Measurements from ENCODE around the gene BDKRB1.
A peak's percentile ranks its signal among the peaks of the same experiment; 100 is the strongest.
"Not testable (repeated sequence)": the region's sequence is repeated elsewhere in the genome, so short reads cannot be mapped to it uniquely, and the experiment has no call there.

BDKRB1 gene

DNA sequence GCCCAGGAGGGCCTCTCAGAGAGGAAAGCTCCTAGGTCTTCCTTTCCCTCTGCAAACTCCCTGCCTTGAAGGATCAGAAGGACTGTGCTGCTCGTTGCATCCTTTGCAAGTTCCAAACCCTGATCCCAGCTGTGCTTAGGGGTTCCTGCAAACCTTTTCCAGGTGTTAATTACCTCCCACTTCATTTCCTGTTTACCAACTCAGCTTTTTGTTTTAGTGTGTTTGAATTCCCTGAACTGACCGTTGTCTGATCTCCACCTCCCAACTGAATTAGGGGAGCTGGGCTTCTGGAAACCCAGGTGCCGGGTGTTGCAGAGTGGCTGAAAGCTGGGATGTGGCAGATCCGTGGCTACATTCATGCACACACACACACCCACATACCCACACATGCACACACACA is 20.6 kb upstream of the BDKRB1 start:
- DNase-seq = no peak

DNA sequence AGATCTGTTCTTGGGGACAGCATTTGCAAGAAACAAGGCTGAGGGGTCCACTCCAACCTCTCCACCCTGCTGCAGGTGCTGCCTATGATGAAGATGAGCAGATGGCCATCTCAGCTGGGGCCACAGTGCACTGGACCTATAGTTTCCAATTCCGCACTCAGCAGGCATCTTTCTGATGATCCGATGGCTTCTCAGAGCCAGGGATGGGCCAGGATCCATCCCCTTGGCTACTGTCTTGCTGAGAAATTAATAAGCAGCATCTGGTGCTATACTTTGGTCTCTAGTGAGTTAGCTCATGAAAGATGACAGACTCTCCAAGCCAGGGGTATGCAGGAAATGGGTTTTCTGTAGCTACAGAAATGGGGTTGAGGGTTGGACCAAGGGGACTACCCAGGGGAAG is 18.4 kb upstream of the BDKRB1 start:
- DNase-seq = no peak

DNA sequence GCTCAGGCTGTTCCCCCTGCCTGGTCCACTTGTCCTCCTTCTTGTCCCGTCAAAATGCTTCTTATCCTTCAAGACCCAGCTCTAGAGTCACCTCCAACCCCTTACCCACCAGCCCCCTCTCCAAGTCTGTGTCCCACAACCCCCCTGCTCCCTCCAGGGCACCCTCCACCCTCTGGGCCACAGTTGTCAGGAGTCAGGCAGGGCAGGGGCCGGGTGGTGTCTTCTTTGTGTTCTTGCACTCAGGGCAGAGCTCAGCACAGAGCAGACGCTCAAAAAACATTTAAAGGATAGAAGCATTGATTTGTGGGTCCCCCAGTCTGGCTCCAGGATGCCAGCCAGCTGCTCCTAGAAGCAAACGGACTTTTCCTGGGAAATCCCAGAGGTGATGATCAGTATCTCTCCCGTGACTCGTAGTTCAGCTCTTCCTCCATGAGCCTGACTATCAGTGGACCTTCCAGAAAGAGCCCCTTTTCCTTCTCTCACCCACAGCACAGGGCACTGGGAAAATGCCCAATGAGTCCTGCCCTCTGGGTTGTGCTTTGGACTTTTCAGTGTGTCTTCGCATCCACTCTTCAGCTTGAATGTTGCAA is 17.2 kb upstream of the BDKRB1 start:
- no peak for DNase-seq

- DNase-seq = no peak
Observed at GRCh38 chr14:96239711-96240141, 16.3 kb upstream of the BDKRB1 start.

DNA sequence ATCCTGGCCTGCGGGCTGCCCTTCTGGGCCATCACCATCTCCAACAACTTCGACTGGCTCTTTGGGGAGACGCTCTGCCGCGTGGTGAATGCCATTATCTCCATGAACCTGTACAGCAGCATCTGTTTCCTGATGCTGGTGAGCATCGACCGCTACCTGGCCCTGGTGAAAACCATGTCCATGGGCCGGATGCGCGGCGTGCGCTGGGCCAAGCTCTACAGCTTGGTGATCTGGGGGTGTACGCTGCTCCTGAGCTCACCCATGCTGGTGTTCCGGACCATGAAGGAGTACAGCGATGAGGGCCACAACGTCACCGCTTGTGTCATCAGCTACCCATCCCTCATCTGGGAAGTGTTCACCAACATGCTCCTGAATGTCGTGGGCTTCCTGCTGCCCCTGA is 15.4 kb upstream of the BDKRB1 start:
- DNase-seq = no peak

- no peak for DNase-seq
Observed at GRCh38 chr14:96242126-96242525, 13.9 kb upstream of the BDKRB1 start.

GRCh38 chr14:96243785-96244184 is 12.2 kb upstream of the BDKRB1 start:
- DNase-seq = no peak

- not testable (repeated sequence) for DNase-seq
Observed at GRCh38 chr14:96245074-96245473, 10.9 kb upstream of the BDKRB1 start.

DNA sequence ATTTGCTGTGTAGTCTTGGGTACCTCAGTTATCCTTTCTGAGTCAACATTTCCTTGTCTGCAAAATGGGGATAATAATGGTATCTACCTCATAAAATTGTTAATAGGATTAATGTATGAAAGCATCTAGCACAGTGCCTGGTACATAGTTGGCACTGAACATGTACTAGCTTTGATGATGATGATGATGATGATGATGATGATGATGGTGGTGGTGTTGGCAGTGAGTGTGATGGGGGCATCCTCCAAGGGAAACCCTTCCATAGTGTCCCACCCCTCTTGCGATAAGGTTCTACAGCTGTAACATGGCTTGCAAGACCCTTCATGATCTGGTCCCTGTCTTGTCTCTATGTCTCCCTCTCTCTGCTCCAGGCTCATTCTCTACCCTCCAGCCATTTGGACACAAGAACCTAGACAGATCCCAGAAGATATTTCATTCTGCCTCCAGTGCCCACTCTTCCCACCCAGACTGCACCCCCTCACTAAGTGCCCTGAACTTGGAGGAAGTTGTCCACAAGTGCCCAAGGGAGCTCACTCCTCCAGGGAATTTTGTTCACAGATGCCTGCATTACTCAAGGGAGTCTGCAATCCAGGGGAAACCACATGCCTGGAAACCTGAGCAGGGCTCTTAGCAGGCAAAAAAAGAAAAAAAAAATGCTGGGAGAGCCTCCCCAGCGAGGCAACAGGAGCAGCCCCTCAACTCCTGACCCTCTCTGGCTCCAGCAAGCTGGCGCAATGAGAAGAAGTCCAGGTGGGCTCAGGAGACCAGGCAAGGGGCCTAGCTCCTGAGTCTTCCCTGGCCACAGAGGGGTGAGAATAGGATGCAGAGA is 10.1 kb upstream of the BDKRB1 start:
- no peak for DNase-seq

DNA sequence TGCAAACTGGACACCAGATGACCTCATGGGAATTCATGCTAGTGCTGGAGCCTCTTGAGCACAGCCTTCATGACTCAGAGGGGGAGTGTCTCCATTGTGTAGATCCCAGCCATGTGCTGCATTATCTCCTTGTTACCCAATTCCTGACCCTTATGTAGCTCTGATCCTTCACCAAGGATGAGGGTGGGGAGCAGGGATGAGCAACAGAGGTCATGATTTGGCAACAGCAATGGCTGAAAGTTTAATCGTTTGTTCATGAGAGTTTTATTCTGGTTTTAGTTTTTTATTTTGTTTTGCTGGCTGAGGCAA is 9.5 kb upstream of the BDKRB1 start:
- DNase-seq = no peak

- DNase-seq = no peak
Observed at GRCh38 chr14:96247031-96247430, 9.0 kb upstream of the BDKRB1 start.

DNA sequence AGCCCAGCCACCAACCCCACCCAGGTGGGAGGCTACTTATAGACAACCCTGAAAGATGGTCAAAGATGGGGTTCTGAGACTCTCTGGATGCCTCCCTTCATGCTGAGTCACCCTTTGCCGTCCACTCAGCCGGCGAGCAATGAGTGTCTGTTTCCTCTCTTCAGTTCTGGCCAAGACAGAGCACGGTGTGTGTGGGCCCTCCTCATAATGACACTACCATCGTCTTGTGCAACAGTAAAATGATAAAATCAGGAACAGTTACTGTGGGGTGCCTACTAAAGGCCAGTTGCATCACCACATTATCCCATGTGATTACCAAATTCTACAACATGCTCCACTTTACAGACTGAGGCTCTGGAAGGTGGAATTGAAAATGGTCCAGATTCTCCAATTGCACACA is 7.0 kb upstream of the BDKRB1 start:
- no peak for DNase-seq

DNA sequence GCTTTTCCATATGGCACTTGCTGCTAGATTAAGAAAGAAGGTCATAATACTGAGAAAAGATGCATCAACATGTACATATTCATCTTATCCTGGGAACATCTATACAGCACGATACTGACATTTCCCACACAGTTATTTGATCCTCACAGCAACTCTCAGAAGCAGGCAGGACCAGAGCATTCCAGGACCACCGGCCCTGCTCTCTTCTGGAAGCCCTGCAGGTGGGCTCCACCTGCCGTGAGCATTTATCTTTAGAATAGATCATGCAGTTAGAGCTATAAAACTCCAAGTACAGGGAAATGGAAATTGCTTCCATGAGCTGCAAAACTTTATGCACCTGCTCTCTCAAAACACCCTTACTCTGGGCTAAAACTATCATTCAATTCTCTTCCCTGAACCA is 5.5 kb upstream of the BDKRB1 start:
- DNase-seq = no peak

- no peak for DNase-seq
Observed at GRCh38 chr14:96251656-96252155, 4.3 kb upstream of the BDKRB1 start.

DNA sequence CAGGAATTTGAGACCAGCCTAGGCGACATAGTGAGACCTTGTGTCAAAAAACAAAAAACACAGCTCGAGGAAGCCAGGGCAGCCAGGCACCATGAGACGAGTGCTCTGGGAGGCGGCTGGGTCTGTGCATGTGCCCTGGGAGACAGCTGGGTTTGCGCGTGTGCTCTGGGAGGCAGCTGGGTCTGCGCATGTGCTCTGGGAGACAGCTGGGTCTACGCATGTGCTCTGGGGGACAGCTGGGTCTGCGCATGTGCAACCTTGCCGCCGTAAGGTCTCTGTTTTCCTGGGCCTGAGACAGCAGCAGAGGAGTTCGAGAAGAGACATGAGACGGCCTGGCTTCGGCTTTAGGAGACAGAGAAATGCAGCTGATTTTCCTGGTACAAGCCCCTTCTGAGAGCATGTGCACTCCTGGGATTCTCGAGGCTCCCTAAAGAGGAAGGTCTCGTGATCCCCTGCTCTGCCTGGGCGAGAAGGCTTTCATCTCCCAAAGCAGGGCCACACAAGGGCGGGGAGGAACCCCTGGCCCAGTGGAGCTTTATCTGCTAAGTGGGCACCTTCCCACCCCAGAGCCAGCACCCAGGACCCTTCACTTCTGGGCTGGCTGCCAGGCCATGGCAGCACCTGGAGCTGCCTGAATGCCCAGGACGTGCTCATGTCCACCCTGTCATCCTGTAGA is 3.5 kb upstream of the BDKRB1 start:
- DNase-seq = peak; percentile 75

DNA sequence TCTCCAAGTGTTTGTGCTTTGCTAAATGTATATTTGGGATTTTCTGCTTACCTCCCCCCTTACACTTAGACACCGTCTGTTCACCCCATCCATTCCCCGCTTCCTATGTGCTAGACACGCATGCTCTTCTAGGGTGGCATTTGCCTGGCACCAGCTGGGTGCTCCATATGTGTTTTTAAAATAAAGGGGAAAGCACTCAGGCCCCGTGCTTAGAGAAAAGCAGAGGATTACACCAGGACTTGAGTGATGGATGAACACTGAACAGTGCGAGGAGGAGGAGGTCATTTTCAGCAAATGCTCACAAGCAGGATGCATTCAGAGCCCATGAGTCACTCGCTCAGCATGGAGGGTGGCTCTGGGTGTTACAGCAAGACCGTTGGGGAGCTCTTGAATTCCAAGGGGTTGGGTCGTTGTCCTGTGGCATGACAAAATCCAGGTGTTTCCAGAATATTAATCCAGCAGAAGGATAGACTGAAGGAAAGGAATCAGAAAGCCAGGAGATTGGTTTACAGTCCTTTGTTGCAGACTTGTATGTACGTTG is 2.9 kb upstream of the BDKRB1 start:
- DNase-seq = peak; percentile 29

- DNase-seq = no peak
Observed at GRCh38 chr14:96254687-96255086, 1.3 kb upstream of the BDKRB1 start.

- DNase-seq = no peak
Observed at GRCh38 chr14:96256407-96256806, 397 bp downstream of the BDKRB1 start.

GRCh38 chr14:96257056-96257455 is 1.0 kb downstream of the BDKRB1 start:
- DNase-seq = no peak

DNA sequence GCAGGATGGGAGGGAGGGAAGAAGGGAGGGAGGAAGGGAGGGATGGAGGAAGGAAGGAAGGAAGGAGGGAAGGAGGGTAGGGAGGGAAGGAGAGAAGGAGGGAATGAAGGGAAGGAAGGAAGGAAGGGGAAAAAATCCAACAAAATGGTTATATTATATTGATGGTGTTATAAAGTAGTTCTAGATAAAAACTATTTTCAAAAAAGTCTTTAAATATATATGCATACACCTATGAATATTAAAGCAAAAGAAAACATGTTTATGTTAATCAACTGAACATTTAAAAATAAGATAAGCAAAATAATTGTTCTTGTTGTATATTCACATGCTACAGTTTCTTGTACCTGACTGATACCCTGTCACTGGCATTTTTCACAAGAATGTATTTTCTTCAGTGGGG is 1.9 kb downstream of the BDKRB1 start:
- DNase-seq = no peak

GRCh38 chr14:96260341-96260821 is 4.4 kb downstream of the BDKRB1 start:
- peak; percentile 52 for DNase-seq

GRCh38 chr14:96261053-96261452 is 5.0 kb downstream of the BDKRB1 start:
- DNase-seq = peak; percentile 82

DNA sequence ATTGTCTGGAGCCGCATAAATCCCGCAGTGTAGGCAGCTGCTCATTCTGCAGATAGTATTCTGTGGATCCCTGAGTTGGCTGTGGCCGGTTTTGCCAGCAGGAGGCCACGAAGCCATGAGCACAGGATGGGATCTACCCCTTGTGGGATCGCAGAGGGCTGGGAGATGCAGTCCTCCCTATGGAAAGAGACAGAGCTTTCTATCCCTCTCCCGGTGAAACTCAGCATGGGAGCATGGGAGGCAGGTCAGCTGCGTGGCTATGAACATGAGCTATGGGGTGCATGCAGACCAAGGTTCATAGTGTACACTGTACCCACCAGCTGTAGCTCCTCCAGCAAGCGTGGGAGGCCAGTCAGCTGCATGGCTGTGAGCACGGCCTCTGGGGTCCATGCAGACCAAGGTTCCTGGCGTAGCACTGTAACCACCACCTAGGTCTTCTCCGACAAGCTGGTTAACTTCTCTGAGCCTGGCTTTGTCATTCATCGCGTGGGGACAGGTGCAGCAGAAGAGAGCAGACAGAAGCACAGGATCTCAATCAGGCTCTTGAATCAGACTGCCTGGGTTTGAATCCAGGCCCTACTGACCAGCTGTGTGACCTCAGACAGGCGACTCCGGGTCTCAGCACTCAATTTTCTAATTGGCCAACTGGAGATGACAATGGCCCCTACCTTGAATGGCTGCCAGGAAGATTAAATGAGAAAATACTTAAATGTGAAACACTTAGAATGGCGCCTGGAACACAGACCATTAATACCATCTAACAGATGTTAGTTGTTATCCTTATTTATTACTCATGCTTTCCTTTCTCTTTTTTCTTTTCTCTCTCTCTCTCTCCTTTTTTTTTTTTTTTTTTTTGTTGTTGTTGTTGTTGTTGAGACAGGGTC is 6.0 kb downstream of the BDKRB1 start:
- DNase-seq = peak; percentile 72

Measured in SHP77 treated with DMSO at 0.1 percent for 48 hours (cell line).